Ascending aorta (tissue), 2 donors: ENCODE data around the gene PLA2G2E. TPM values are rescaled to one million over a fixed set of nuclear protein-coding genes. Genes with fewer than 3 reads are reported as not detected.

ENCODE experiments used
- DNase-seq, 2 donors: peaks; one replicate each; pipeline ENCODE4 v3.0.0-alpha.2; 2019; ENCODE audit warnings: low spot score in 2 of 2
- H3K27ac ChIP-seq, 2 donors: fragments of 200-600 bp; sonication (generic); one replicate each; pipeline ENCODE4 v1.5.1; 2016 to 2017; ENCODE audit warnings: mild to moderate bottlenecking in 1 of 2
- H3K27me3 ChIP-seq: fragments of 200-600 bp; sonication (generic); one replicate; pipeline ENCODE4 v1.5.1; 2017
- H3K36me3 ChIP-seq, 2 donors: fragments of 200-600 bp; sonication (generic); one replicate each; pipeline ENCODE4 v1.5.1; 2016
- H3K4me1 ChIP-seq, 2 donors: fragments of 200-600 bp; sonication (generic); one replicate each; pipeline ENCODE4 v1.5.1; 2016 to 2017; ENCODE audit warnings: mild to moderate bottlenecking in 1 of 2
- H3K4me3 ChIP-seq, 2 donors: fragments of 200-600 bp; sonication (generic); one replicate each; pipeline ENCODE4 v1.5.1; 2016 to 2017; ENCODE audit warnings: mild to moderate bottlenecking in 1 of 2
- H3K9me3 ChIP-seq, 2 donors: fragments of 200-600 bp; sonication (generic); one replicate each; pipeline ENCODE4 v1.5.1; 2016
- intact Hi-C: fragments of 100-400 bp; cut with DNase I; formaldehyde crosslinking; loops from one replicate; pipeline ENCODE4 v1.15.1; 2023
- total RNA-seq: library from RNA; depleted of rRNA; stranded (reverse); fragments of >200 nt; gene quantifications from one replicate; pipeline ENCODE4 v1.1.0, GENCODE V29; 2016
- TF ChIP-seq, protein P1 (sequence below), 3 experiments: fragments of 200-600 bp in 2 of 3; fragments of 450-650 bp in 1 of 3; sonication (generic) in 2 of 3; IDR thresholded peaks; one replicate each; pipeline ENCODE4 v1.5.1; 2016 to 2019; ENCODE audit warnings: antibody characterized with exemption in 3 of 3, mild to moderate bottlenecking in 1 of 3, moderate library complexity in 1 of 3

Gene PLA2G2E, protein sequence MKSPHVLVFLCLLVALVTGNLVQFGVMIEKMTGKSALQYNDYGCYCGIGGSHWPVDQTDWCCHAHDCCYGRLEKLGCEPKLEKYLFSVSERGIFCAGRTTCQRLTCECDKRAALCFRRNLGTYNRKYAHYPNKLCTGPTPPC
- not detected for total RNA-seq

DNA sequence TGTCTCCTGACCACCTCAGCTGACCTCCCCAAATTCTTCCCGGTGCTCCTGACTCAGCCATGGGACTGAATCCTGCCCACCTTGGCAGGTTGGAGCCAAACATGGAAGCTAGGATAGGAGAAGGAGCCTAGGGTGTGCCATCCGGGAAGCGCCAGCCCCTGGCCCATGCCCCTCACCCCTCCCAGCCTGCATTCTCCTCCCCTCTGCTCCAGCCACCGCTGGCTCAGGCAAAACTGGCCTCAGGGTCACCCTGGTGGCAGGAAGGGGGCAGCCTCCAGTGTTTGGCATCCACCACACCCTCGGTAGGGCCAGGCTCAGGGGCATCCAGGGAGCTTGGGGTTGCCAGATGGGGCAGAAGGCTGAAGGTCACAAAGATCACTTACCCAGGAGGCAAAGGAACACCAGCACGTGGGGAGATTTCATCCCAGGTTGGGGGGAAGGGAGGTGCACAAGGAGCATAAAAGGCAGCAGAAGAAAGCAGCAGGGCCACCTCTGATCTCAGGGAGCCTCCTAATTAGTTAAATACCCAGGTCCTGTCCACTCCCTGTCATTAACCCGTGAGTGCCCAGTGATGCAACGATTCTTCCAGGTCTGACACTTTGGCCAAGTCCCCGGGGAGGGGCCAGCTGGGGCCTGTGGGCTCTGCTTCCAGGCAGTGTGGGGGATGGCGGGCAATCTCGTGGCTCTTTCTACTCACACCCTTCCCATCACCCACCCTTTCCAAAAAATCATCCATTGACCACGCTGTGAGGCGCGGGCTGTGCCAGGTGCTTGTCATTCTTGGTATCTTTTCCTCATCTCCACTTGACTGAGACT is at the start of gene PLA2G2E:
Gene PLA2G2E (minus strand): TSS at position 481 of the 816 bp plus-strand sequence. CDS start 58 bp downstream, at position 423.
- DNase-seq, result no peak
- TF ChIP-seq, protein P1, sequence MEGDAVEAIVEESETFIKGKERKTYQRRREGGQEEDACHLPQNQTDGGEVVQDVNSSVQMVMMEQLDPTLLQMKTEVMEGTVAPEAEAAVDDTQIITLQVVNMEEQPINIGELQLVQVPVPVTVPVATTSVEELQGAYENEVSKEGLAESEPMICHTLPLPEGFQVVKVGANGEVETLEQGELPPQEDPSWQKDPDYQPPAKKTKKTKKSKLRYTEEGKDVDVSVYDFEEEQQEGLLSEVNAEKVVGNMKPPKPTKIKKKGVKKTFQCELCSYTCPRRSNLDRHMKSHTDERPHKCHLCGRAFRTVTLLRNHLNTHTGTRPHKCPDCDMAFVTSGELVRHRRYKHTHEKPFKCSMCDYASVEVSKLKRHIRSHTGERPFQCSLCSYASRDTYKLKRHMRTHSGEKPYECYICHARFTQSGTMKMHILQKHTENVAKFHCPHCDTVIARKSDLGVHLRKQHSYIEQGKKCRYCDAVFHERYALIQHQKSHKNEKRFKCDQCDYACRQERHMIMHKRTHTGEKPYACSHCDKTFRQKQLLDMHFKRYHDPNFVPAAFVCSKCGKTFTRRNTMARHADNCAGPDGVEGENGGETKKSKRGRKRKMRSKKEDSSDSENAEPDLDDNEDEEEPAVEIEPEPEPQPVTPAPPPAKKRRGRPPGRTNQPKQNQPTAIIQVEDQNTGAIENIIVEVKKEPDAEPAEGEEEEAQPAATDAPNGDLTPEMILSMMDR (IDR thresholded peaks at IDR 0.05), result no peak
- H3K36me3 ChIP-seq, result no peaks in the 10 kb centered on the region
- intact Hi-C loops, result no loop called here
- H3K9me3 ChIP-seq, result no peaks in the 10 kb centered on the region
- no peaks in the 10 kb centered on the region for H3K4me1 ChIP-seq
- H3K27ac ChIP-seq, result no peak within 1 kb of the TSS
- H3K4me3 ChIP-seq, result no peak within 1 kb of the TSS
- no peaks in the 10 kb centered on the region for H3K27me3 ChIP-seq

DNA sequence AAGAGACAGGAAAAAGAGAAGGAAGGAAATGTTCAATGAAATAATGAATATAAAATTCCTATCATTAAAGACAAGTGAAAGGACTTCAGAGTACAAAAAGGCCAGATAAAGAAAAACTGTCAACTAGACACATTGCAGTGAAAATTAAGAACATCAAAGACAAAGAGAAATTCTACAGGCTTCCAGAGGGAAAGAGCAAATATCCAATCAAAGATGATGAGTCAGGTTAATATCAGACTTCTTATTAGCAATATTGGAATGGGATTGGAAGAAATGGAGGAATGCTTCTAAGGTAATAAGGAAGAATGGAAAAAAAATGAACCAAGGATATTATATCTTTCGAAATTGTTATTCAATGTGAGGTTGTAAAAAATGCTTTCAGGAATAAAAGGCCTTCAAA is 48.2 kb upstream of the PLA2G2E start:
- H3K27ac ChIP-seq, result no peak overlapping the region
- no peaks in the 10 kb centered on the region for H3K9me3 ChIP-seq
- H3K27me3 ChIP-seq, result no peaks in the 10 kb centered on the region
- H3K36me3 ChIP-seq, result no peaks in the 10 kb centered on the region
- TF ChIP-seq, protein P1 (IDR thresholded peaks at IDR 0.05), result no peak
- no peaks in the 10 kb centered on the region for H3K4me1 ChIP-seq
- no peak overlapping the region for H3K4me3 ChIP-seq
- intact Hi-C loops, result no loop called here
- DNase-seq, result no peak

DNA sequence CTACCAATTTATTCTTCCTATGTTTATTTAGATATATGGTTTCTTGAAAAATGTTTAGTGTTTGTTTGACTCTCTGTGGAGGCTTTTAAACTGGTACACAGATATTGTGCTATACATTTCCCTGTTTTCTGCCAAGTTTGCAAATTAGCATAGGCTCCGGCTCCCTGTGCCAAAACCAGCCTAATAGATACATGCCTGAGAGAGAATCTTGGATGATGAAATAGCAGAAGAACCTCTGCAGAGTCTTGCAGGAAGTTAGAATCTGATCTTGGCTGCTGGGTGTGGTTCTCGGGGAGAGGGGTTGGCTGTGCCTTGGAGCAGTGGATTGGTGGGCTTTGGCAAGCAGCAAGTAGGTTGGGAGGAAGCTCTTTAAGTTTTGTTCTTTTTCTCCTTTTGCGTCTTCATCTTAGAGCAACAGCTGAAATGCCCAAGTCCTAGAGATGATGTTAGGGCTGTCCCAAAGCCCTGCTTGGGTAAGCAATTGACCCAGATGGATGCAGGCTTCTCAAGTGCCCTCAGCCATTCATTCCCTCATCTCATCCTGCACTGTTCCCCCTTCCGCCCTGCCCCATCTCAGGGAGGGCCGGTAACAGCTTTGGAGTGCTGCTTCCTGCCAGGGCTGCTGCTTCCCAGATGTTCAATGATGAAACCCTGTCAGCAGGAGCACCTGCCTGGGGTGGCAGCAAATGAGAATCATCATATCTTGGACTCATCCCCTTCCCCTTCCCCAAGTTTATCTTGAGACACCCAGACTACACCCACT is 46.7 kb upstream of the PLA2G2E start:
- Histone ChIP-seq H3K36me3 (no peaks in the 10 kb centered on the region), H3K9me3 (no peaks in the 10 kb centered on the region), H3K27ac (no peak overlapping the region), H3K4me1 (no peaks in the 10 kb centered on the region), H3K27me3 (no peaks in the 10 kb centered on the region), H3K4me3 (no peak overlapping the region)
- intact Hi-C loops, result no loop called here
- TF ChIP-seq, protein P1 (IDR thresholded peaks at IDR 0.05), result no peak
- no peak for DNase-seq

DNA sequence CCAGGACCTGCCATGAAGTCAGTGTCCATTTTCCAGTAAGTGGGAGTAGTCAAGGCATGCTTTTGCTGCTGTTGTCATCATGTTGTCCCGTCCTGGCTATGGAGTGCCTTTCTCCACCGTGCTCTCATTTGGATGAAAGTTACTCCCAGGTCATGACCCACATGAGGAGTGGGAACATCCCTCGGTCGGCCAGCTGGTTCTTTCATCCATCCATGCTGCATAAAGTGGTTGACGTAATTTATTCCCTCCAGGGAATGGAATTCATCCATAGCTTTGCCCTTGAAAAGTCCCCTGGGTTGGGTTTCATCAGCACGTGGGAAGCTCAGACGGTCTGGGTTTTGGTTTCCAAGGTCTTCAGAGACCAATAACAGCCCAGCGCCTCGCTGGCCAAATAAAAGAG is 44.4 kb upstream of the PLA2G2E start:
- no peak overlapping the region for H3K27ac ChIP-seq
- no peaks in the 10 kb centered on the region for H3K9me3 ChIP-seq
- intact Hi-C loops, result no loop called here
- no peaks in the 10 kb centered on the region for H3K27me3 ChIP-seq
- H3K36me3 ChIP-seq, result no peaks in the 10 kb centered on the region
- TF ChIP-seq, protein P1 (IDR thresholded peaks at IDR 0.05), result no peak
- DNase-seq, result no peak
- no peak overlapping the region for H3K4me3 ChIP-seq
- H3K4me1 ChIP-seq, result no peaks in the 10 kb centered on the region

DNA sequence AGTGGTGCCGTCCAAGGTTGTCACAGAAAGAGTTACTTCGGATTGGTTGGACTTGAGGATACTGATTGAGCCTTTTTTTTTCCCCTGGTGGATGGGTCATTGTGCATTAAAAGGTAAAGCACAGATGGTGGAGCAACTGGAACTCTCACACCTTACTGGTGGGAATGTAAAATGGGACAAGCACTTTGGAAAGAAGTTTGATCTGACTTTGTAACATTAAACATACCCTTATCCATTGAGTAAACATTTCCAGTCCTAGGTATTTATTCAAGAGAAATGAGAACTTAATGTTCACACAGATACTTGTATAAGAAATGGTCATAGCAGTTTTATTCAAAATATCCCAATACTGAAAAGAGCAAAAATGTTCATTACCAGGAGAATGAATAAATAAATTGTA is 41.1 kb upstream of the PLA2G2E start:
- Histone ChIP-seq H3K4me1 (no peaks in the 10 kb centered on the region), H3K27ac (no peak overlapping the region), H3K27me3 (no peaks in the 10 kb centered on the region), H3K9me3 (no peaks in the 10 kb centered on the region), H3K4me3 (no peak overlapping the region), H3K36me3 (no peaks in the 10 kb centered on the region)
- TF ChIP-seq, protein P1 (IDR thresholded peaks at IDR 0.05), result no peak
- intact Hi-C loops, result no loop called here
- no peak for DNase-seq
